ENCODE results near the gene ATP8A2. TPM values are rescaled to one million over a fixed set of nuclear protein-coding genes. Genes with fewer than 3 reads are reported as not detected.

Gene ATP8A2
- total and polyA plus RNA-seq, 9 of the 15 experiments (the other 6 are each of a cell fraction or from before 2014, with no cell fraction given): under 0.01 to 0.33 (median 0.06) TPM; not detected in 4

GRCh38 chr13:25777509-25777908 is 405.7 kb downstream of the ATP8A2 start (continued):
- TF ChIP-seq ZHX1 (conservative IDR thresholded peaks at IDR 0.05; ENCODE audit: low read length) (no peak), CUX1 (CRISPR knock-in tag; IDR thresholded peaks at IDR 0.05) (no peak), NFIC (IDR thresholded peaks at IDR 0.05) (no peak), RBM14 (IDR thresholded peaks at IDR 0.05; ENCODE audit: borderline replicate concordance, insufficient read depth, low read depth, low read length) (no peak), ZNF507 (tag; conservative IDR thresholded peaks at IDR 0.05) (no peak)

Data from K562 (cell line).